Measurements from ENCODE around the gene ZNF490.

GRCh38 chr19:12611361-12611699, 717 bp upstream of the ZNF490 start:
- TF ChIP-seq CTCF (IDR thresholded peaks at IDR 0.05), result no peak
- no peak for TF ChIP-seq POLR2A (IDR thresholded peaks at IDR 0.05)
